Measurements from ENCODE around the gene CBARP. TPM values are rescaled to one million over a fixed set of nuclear protein-coding genes. Genes with fewer than 3 reads are reported as not detected.
A peak's percentile ranks its signal among the peaks of the same experiment; 100 is the strongest.

Gene CBARP
- total RNA-seq: 0.27 TPM

- DNase-seq (ENCODE audit: low read depth in 2 of 3, low spot score in 2 of 3): no peak
Observed at GRCh38 chr19:1237754-1238368, at the start of gene CBARP. Gene CBARP (minus strand): TSS chr19:1238005. CDS start chr19:1236100, 1,905 bp downstream.

- DNase-seq (ENCODE audit: low read depth in 2 of 3, low spot score in 2 of 3): no peak
Observed at GRCh38 chr19:1286487-1287353, 48.9 kb upstream of the CBARP start.

- DNase-seq (ENCODE audit: low read depth in 2 of 3, low spot score in 2 of 3): no peak
Observed at GRCh38 chr19:1285737-1286360, 48.0 kb upstream of the CBARP start, which contains the start of gene EFNA2. Gene EFNA2 (plus strand): TSS chr19:1285873. CDS start chr19:1286169, 296 bp downstream.

- no peak for DNase-seq (ENCODE audit: low read depth in 2 of 3, low spot score in 2 of 3)
Observed at GRCh38 chr19:1284979-1285736, 47.4 kb upstream of the CBARP start.

GRCh38 chr19:1284293-1284978, 46.6 kb upstream of the CBARP start:
- DNase-seq (ENCODE audit: low read depth in 2 of 3, low spot score in 2 of 3): no peak

- DNase-seq (ENCODE audit: low read depth in 2 of 3, low spot score in 2 of 3): no peak
Observed at GRCh38 chr19:1283917-1284292, 46.1 kb upstream of the CBARP start.

- no peak for DNase-seq (ENCODE audit: low read depth in 2 of 3, low spot score in 2 of 3)
Observed at GRCh38 chr19:1283207-1283916, 45.6 kb upstream of the CBARP start.

- DNase-seq (ENCODE audit: low read depth in 2 of 3, low spot score in 2 of 3): no peak
Observed at GRCh38 chr19:1282588-1283206, 44.9 kb upstream of the CBARP start.

GRCh38 chr19:1281569-1282287, 43.9 kb upstream of the CBARP start:
- no peak for DNase-seq (ENCODE audit: low read depth in 2 of 3, low spot score in 2 of 3)

GRCh38 chr19:1280636-1281568, 43.1 kb upstream of the CBARP start:
- no peak for DNase-seq (ENCODE audit: low read depth in 2 of 3, low spot score in 2 of 3)

- DNase-seq (ENCODE audit: low read depth in 2 of 3, low spot score in 2 of 3): peak; percentile 70 to 88 (median 79)
Observed at GRCh38 chr19:1279782-1280341, 42.1 kb upstream of the CBARP start.

- no peak for DNase-seq (ENCODE audit: low read depth in 2 of 3, low spot score in 2 of 3)
Observed at GRCh38 chr19:1278713-1279660, 41.2 kb upstream of the CBARP start.

- no peak for DNase-seq (ENCODE audit: low read depth in 2 of 3, low spot score in 2 of 3)
Observed at GRCh38 chr19:1278074-1278473, 40.3 kb upstream of the CBARP start.

- DNase-seq (ENCODE audit: low read depth in 2 of 3, low spot score in 2 of 3): no peak
Observed at GRCh38 chr19:1277061-1277460, 39.3 kb upstream of the CBARP start.

- peak in 1 of 3 donors; percentile 63 for DNase-seq (ENCODE audit: low read depth in 2 of 3, low spot score in 2 of 3)
Observed at GRCh38 chr19:1276628-1277022, 38.8 kb upstream of the CBARP start.
